OCI-LY7 (cell line): ENCODE data around the gene RAPGEF4. TPM values are rescaled to one million over a fixed set of nuclear protein-coding genes. Genes with fewer than 3 reads are reported as not detected.

ENCODE experiments used
- BruUV-seq: library from RNA; stranded (reverse); fragments of 400-500 nt; replicated peaks from 2 replicates; lab custom pipeline; 2021; lab: Mats Ljungman, UMichigan
- CTCF ChIA-PET: fragments of 300-600 bp; sonication (Branson Sonifier 250); formaldehyde crosslinking; loops from one replicate; lab custom pipeline; 2022; ENCODE audit warnings: antibody characterized with exemption; ENCODE audit not compliant: unreplicated experiment; lab: Charles Lee
- POLR2A ChIA-PET: fragments of 300-600 bp; sonication (Branson Sonifier 250); formaldehyde crosslinking; loops from one replicate; lab custom pipeline; 2022; ENCODE audit warnings: antibody characterized with exemption; lab: Charles Lee
- DNase-seq: peaks from one replicate; pipeline ENCODE4 v3.0.0-alpha.2; 2015; ENCODE audit warnings: low spot score
- H2AFZ ChIP-seq: fragments of 200-600 bp; sonication (generic), shearing (Covaris generic); 2 replicates; pipeline ENCODE4 v1.6.1; 2014; ENCODE audit warnings: mild to moderate bottlenecking, antibody characterized with exemption, low read length, moderate library complexity
- H3K27ac ChIP-seq: fragments of 200-600 bp; sonication (generic); 2 replicates; pipeline ENCODE4 v1.5.1; 2014; ENCODE audit warnings: mixed run types, low read depth, mild to moderate bottlenecking, moderate library complexity, low read length, inconsistent platforms; ENCODE audit not compliant: poor library complexity, severe bottlenecking
- H3K36me3 ChIP-seq: fragments of 200-600 bp; sonication (generic); 2 replicates; pipeline ENCODE4 v1.6.1; 2014; ENCODE audit warnings: mild to moderate bottlenecking, antibody characterized with exemption, low read length, moderate library complexity, mixed read lengths; ENCODE audit not compliant: insufficient read depth
- H3K4me1 ChIP-seq: fragments of 200-600 bp; sonication (generic); 2 replicates; pipeline ENCODE4 v1.5.1; 2014; ENCODE audit warnings: mild to moderate bottlenecking, low read length; ENCODE audit not compliant: insufficient read depth, poor library complexity, severe bottlenecking
- H3K4me2 ChIP-seq: fragments of 200-600 bp; sonication (generic); 2 replicates; pipeline ENCODE4 v1.6.1; 2014; ENCODE audit warnings: mild to moderate bottlenecking, low read length
- H3K4me3 ChIP-seq: fragments of 200-600 bp; sonication (generic); 2 replicates; pipeline ENCODE4 v1.5.1; 2014; ENCODE audit warnings: mild to moderate bottlenecking, low read depth, low read length; ENCODE audit not compliant: poor library complexity, severe bottlenecking
- H3K79me2 ChIP-seq: fragments of 200-600 bp; sonication (generic); 2 replicates; pipeline ENCODE4 v1.6.1; 2016; ENCODE audit warnings: low read depth, mild to moderate bottlenecking, low read length, moderate library complexity, mixed read lengths; ENCODE audit not compliant: insufficient read depth
- H3K9me2 ChIP-seq: fragments of 200-600 bp; sonication (generic); 2 replicates; pipeline ENCODE4 v1.6.1; 2016; ENCODE audit warnings: mild to moderate bottlenecking, low read length, mixed read lengths; ENCODE audit not compliant: insufficient read depth
- H3K9me3 ChIP-seq: fragments of 200-600 bp; sonication (generic); 2 replicates; pipeline ENCODE4 v1.6.1; 2014; ENCODE audit warnings: mild to moderate bottlenecking, mixed run types, low read length, mixed read lengths
- H4K20me1 ChIP-seq: fragments of 200-600 bp; sonication (generic); 2 replicates; pipeline ENCODE4 v1.6.1; 2014; ENCODE audit warnings: mild to moderate bottlenecking, antibody characterized with exemption, low read length, moderate library complexity, mixed read lengths; ENCODE audit not compliant: insufficient read depth
- EZH2phosphoT487 ChIP-seq: fragments of 200-600 bp; sonication (generic); IDR thresholded peaks from 2 replicates; pipeline ENCODE4 v1.6.1; 2018; ENCODE audit warnings: low read depth, borderline replicate concordance, mild to moderate bottlenecking, mixed run types, antibody characterized with exemption, low read length, moderate library complexity, mixed read lengths
- intact Hi-C: fragments of 100-400 bp; cut with micrococcal nuclease; formaldehyde crosslinking; loops from one replicate; pipeline ENCODE4 v1.10.0; 2022; ENCODE audit not compliant: unreplicated experiment
- total RNA-seq, 2 experiments: library from RNA; depleted of rRNA in 1 of 2; stranded (reverse); fragments of >200 nt in 1 of 2; shearing (Covaris generic) in 1 of 2; gene quantifications; 2 replicates each; pipeline ENCODE4 v1.2.3, GENCODE V29; 2014 to 2022
- TF ChIP-seq, protein P1 (sequence below): fragments of 200-600 bp; sonication (generic); conservative IDR thresholded peaks from 2 replicates; pipeline ENCODE4 v1.5.1; 2014; ENCODE audit warnings: mild to moderate bottlenecking, antibody characterized with exemption, low read length, moderate library complexity, mixed read lengths

The RAPGEF4 gene
- total RNA-seq, 2 experiments from 2014 or later = 0.22 to 0.55 TPM

DNA sequence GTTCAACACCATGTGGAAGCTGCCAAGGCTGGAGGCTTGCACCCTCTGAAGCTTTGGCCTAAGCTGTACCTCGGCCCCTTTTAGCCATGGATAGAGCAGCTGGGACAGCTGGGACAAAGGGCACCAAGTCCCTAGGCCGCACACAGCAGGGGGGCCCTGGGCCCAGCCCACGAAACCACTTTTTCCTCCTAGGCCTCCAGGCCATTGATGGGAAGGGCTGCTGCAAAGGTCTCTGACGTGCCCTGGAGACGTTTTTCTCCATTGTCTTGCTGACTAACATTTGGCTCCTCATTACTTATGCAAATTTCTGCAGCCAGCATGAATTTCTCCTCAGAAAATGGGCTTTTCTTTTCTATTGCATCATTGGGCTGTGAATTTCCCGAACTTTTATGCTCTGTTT lies 13.7 kb downstream of the RAPGEF4 start:
- CTCF ChIA-PET = no interaction called here
- TF ChIP-seq, protein P1, sequence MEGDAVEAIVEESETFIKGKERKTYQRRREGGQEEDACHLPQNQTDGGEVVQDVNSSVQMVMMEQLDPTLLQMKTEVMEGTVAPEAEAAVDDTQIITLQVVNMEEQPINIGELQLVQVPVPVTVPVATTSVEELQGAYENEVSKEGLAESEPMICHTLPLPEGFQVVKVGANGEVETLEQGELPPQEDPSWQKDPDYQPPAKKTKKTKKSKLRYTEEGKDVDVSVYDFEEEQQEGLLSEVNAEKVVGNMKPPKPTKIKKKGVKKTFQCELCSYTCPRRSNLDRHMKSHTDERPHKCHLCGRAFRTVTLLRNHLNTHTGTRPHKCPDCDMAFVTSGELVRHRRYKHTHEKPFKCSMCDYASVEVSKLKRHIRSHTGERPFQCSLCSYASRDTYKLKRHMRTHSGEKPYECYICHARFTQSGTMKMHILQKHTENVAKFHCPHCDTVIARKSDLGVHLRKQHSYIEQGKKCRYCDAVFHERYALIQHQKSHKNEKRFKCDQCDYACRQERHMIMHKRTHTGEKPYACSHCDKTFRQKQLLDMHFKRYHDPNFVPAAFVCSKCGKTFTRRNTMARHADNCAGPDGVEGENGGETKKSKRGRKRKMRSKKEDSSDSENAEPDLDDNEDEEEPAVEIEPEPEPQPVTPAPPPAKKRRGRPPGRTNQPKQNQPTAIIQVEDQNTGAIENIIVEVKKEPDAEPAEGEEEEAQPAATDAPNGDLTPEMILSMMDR = no peak
- TF ChIP-seq EZH2phosphoT487 = no peak
- Histone ChIP-seq H4K20me1 (no peaks in the 10 kb centered on the region), H3K4me1 (no peaks in the 10 kb centered on the region), H3K4me2 (no peak overlapping the region), H3K9me3 (0 out of 2 replicates have a peak, but pooled peaks cover 7% of the 10 kb centered on the region), H3K79me2 (no peaks in the 10 kb centered on the region), H3K27ac (no peak overlapping the region), H2AFZ (no peak overlapping the region), H3K4me3 (no peak overlapping the region), H3K9me2 (no peaks in the 10 kb centered on the region), H3K36me3 (no peaks in the 10 kb centered on the region)
- no peak for DNase-seq
- POLR2A ChIA-PET = no interaction called here
- intact Hi-C loops = no loop called here
- no TSS peak for BruUV-seq

DNA sequence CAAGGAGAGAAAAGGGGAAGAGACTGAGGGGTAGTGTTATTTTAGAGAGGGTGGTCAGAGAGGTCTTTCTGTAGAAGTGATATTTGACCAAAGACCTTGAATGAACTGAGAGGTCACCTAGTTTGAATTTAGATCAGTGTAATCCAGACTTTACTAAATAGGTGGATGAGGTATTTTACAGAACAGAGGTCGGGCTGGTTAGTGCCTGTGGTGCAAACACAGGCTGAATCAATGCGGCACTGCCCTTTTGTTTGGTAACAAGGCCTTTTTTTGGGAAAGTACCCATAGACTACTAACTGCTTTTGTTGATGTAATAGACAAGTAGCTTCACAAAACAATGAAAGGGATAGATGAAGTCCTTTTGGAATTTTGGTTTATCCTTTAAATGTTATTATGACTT lies 15.9 kb downstream of the RAPGEF4 start:
- H4K20me1 ChIP-seq = no peaks in the 10 kb centered on the region
- ChIA-PET POLR2A (no interaction called here), CTCF (no interaction called here)
- no peaks in the 10 kb centered on the region for H3K4me1 ChIP-seq
- H3K36me3 ChIP-seq = no peaks in the 10 kb centered on the region
- no peaks in the 10 kb centered on the region for H3K79me2 ChIP-seq
- DNase-seq = no peak
- H2AFZ ChIP-seq = no peak overlapping the region
- no TSS peak for BruUV-seq
- H3K9me2 ChIP-seq = no peaks in the 10 kb centered on the region
- no peak overlapping the region for H3K4me2 ChIP-seq
- no peak overlapping the region for H3K27ac ChIP-seq
- no peaks in the 10 kb centered on the region for H3K9me3 ChIP-seq
- TF ChIP-seq EZH2phosphoT487 = no peak
- TF ChIP-seq, protein P1 = no peak
- intact Hi-C loops = no loop called here
- H3K4me3 ChIP-seq = no peak overlapping the region

DNA sequence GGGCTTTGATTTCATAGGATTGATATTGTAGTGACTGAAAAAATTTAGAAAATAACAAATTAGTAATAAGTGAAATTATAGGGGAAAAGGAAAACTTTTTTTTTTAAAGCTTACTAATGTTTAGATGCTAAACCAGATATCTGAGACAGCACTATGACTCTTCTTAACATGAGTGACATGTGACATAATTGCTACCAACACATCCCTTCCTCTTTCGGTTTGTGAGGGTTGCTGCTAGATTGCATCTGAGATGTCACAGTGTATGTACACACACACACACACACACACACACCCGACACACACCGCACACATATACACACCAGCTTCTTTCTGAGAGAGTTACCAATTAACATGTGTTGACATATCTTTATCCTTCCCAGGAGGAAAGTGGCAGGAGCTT lies 18.0 kb downstream of the RAPGEF4 start:
- Histone ChIP-seq H3K4me2 (no peak overlapping the region), H3K9me3 (no peaks in the 10 kb centered on the region), H2AFZ (no peak overlapping the region), H3K36me3 (no peaks in the 10 kb centered on the region), H3K27ac (no peak overlapping the region), H3K79me2 (no peaks in the 10 kb centered on the region), H3K9me2 (no peaks in the 10 kb centered on the region), H4K20me1 (no peaks in the 10 kb centered on the region), H3K4me3 (no peak overlapping the region), H3K4me1 (no peaks in the 10 kb centered on the region)
- intact Hi-C loops = no loop called here
- no TSS peak for BruUV-seq
- ChIA-PET CTCF (no interaction called here), POLR2A (interaction anchor here (0.7 kb wide), 1 partner anchor 348 kb away, joined by 3 read pairs; no protein-coding TSS in a partner anchor)
- DNase-seq = no peak
- TF ChIP-seq, protein P1 = no peak
- TF ChIP-seq EZH2phosphoT487 = no peak
